ENCODE measurements around the gene EFNA4.

Gene EFNA4

GRCh38 chr1:155106862-155107261, 43.3 kb downstream of the EFNA4 start:
- Histone ChIP-seq H3K4ac (ENCODE audit: low read length) (no peak overlapping the region), H3K4me3 (ENCODE audit: low read length in 2 of 2) (no peak overlapping the region), H3K36me3 (replicated peaks in 1 of 2; ENCODE audit: control insufficient read depth in 2 of 2, insufficient read depth in 2 of 2, low read length in 2 of 2) (no peaks in the 10 kb centered on the region), H2BK15ac (ENCODE audit: low read length) (peak overlapping the region; percentile 43), H2AFZ (ENCODE audit: low read length) (no peak overlapping the region), H2BK5ac (ENCODE audit: low read length) (no peak overlapping the region), H3K27ac (replicated peaks; ENCODE audit: low read length) (no peak overlapping the region), H2BK12ac (ENCODE audit: low read length) (no peak overlapping the region), H2BK120ac (ENCODE audit: low read depth, low read length) (no peak overlapping the region), H3K23ac (ENCODE audit: low read depth, low read length, poor library complexity) (no peak overlapping the region), H3K4me2 (ENCODE audit: insufficient read depth, low read length, poor library complexity, severe bottlenecking) (no peak overlapping the region), H2AK5ac (ENCODE audit: low read depth, low read length) (no peak overlapping the region), H3K9me3 (replicated peaks in 1 of 2; ENCODE audit: control insufficient read depth in 2 of 2, insufficient read depth in 1 of 2, low read depth in 1 of 2, low read length in 2 of 2) (no peaks in the 10 kb centered on the region), H3K9ac (ENCODE audit: low read depth, low read length, poor library complexity) (no peak overlapping the region), H3K79me1 (ENCODE audit: low read depth, low read length) (no peaks in the 10 kb centered on the region), H3K18ac (ENCODE audit: low read length) (no peak overlapping the region), H3K14ac (ENCODE audit: low read length) (no peak overlapping the region), H4K8ac (ENCODE audit: low read depth, low read length) (no peak overlapping the region), H3K4me1 (ENCODE audit: control insufficient read depth in 2 of 2, insufficient read depth in 1 of 2, low read depth in 1 of 2, low read length in 2 of 2) (no peaks in the 10 kb centered on the region), H4K91ac (ENCODE audit: low read depth, low read length, poor library complexity) (no peak overlapping the region), H3K27me3 (ENCODE audit: control insufficient read depth in 3 of 3, insufficient read depth in 3 of 3, low read depth in 1 of 3, low read length in 3 of 3) (peaks cover 0 to 44% (median 0%) of the 10 kb centered on the region in 3 experiments)
- DNase-seq (ENCODE audit: low spot score): no peak
- WGBS, 2 donors (ENCODE audit: extremely low coverage in 2 of 2, insufficient read length in 2 of 2, insufficient replicate concordance in 1 of 2): no CpG with 5 or more reads among the region's 6 CpGs

GRCh38 chr1:155107309-155108264, 44.0 kb downstream of the EFNA4 start:
- H3K9ac ChIP-seq (ENCODE audit: low read depth, low read length, poor library complexity): no peak overlapping the region
- H3K4me2 ChIP-seq (ENCODE audit: insufficient read depth, low read length, poor library complexity, severe bottlenecking): no peak overlapping the region
- peaks cover 0 to 2% of the 10 kb centered on the region in 2 donors for H3K4me1 ChIP-seq (ENCODE audit: control insufficient read depth in 2 of 2, insufficient read depth in 1 of 2, low read depth in 1 of 2, low read length in 2 of 2)
- H3K4me3 ChIP-seq (ENCODE audit: low read length in 2 of 2): no peak overlapping the region
- H2BK12ac ChIP-seq (ENCODE audit: low read length): no peak overlapping the region
- H3K4ac ChIP-seq (ENCODE audit: low read length): no peak overlapping the region
- H4K91ac ChIP-seq (ENCODE audit: low read depth, low read length, poor library complexity): no peak overlapping the region
- no peak overlapping the region for H3K27ac ChIP-seq (replicated peaks; ENCODE audit: low read length)
- peak overlapping the region; percentile 43 for H2BK15ac ChIP-seq (ENCODE audit: low read length)
- H3K23ac ChIP-seq (ENCODE audit: low read depth, low read length, poor library complexity): no peak overlapping the region
- H2AFZ ChIP-seq (ENCODE audit: low read length): no peak overlapping the region
- no peak overlapping the region for H3K14ac ChIP-seq (ENCODE audit: low read length)
- no peak overlapping the region for H4K8ac ChIP-seq (ENCODE audit: low read depth, low read length)
- H3K27me3 ChIP-seq (ENCODE audit: control insufficient read depth in 3 of 3, insufficient read depth in 3 of 3, low read depth in 1 of 3, low read length in 3 of 3): peaks cover 0 to 47% (median 0%) of the 10 kb centered on the region in 3 experiments
- H3K18ac ChIP-seq (ENCODE audit: low read length): no peak overlapping the region
- no peaks in the 10 kb centered on the region for H3K36me3 ChIP-seq (replicated peaks in 1 of 2; ENCODE audit: control insufficient read depth in 2 of 2, insufficient read depth in 2 of 2, low read length in 2 of 2)
- H2AK5ac ChIP-seq (ENCODE audit: low read depth, low read length): no peak overlapping the region
- H3K9me3 ChIP-seq (replicated peaks in 1 of 2; ENCODE audit: control insufficient read depth in 2 of 2, insufficient read depth in 1 of 2, low read depth in 1 of 2, low read length in 2 of 2): no peaks in the 10 kb centered on the region
- WGBS, 2 donors (ENCODE audit: extremely low coverage in 2 of 2, insufficient read length in 2 of 2, insufficient replicate concordance in 1 of 2): no CpG with 5 or more reads among the region's 12 CpGs
- H3K79me1 ChIP-seq (ENCODE audit: low read depth, low read length): no peaks in the 10 kb centered on the region
- no peak for DNase-seq (ENCODE audit: low spot score)
- H2BK5ac ChIP-seq (ENCODE audit: low read length): no peak overlapping the region
- no peak overlapping the region for H2BK120ac ChIP-seq (ENCODE audit: low read depth, low read length)

GRCh38 chr1:155108296-155108695, 44.8 kb downstream of the EFNA4 start:
- no peak overlapping the region for H3K4me2 ChIP-seq (ENCODE audit: insufficient read depth, low read length, poor library complexity, severe bottlenecking)
- no peak overlapping the region for H3K23ac ChIP-seq (ENCODE audit: low read depth, low read length, poor library complexity)
- H4K8ac ChIP-seq (ENCODE audit: low read depth, low read length): no peak overlapping the region
- no peak for DNase-seq (ENCODE audit: low spot score)
- H3K27me3 ChIP-seq (ENCODE audit: control insufficient read depth in 3 of 3, insufficient read depth in 3 of 3, low read depth in 1 of 3, low read length in 3 of 3): peaks cover 0 to 46% (median 0%) of the 10 kb centered on the region in 3 experiments
- H2BK12ac ChIP-seq (ENCODE audit: low read length): no peak overlapping the region
- H3K14ac ChIP-seq (ENCODE audit: low read length): no peak overlapping the region
- H3K4ac ChIP-seq (ENCODE audit: low read length): no peak overlapping the region
- H3K4me3 ChIP-seq (ENCODE audit: low read length in 2 of 2): no peak overlapping the region
- no peak overlapping the region for H2BK120ac ChIP-seq (ENCODE audit: low read depth, low read length)
- no peak overlapping the region for H3K18ac ChIP-seq (ENCODE audit: low read length)
- H3K9ac ChIP-seq (ENCODE audit: low read depth, low read length, poor library complexity): no peak overlapping the region
- H3K4me1 ChIP-seq (ENCODE audit: control insufficient read depth in 2 of 2, insufficient read depth in 1 of 2, low read depth in 1 of 2, low read length in 2 of 2): peaks cover 0 to 2% of the 10 kb centered on the region in 2 donors
- H2BK5ac ChIP-seq (ENCODE audit: low read length): no peak overlapping the region
- no peak overlapping the region for H2AK5ac ChIP-seq (ENCODE audit: low read depth, low read length)
- no peaks in the 10 kb centered on the region for H3K79me1 ChIP-seq (ENCODE audit: low read depth, low read length)
- H4K91ac ChIP-seq (ENCODE audit: low read depth, low read length, poor library complexity): no peak overlapping the region
- WGBS, 2 donors (ENCODE audit: extremely low coverage in 2 of 2, insufficient read length in 2 of 2, insufficient replicate concordance in 1 of 2): no CpG with 5 or more reads among the region's 5 CpGs
- no peaks in the 10 kb centered on the region for H3K36me3 ChIP-seq (replicated peaks in 1 of 2; ENCODE audit: control insufficient read depth in 2 of 2, insufficient read depth in 2 of 2, low read length in 2 of 2)
- H2BK15ac ChIP-seq (ENCODE audit: low read length): no peak overlapping the region
- H3K9me3 ChIP-seq (replicated peaks in 1 of 2; ENCODE audit: control insufficient read depth in 2 of 2, insufficient read depth in 1 of 2, low read depth in 1 of 2, low read length in 2 of 2): no peaks in the 10 kb centered on the region
- H2AFZ ChIP-seq (ENCODE audit: low read length): no peak overlapping the region
- no peak overlapping the region for H3K27ac ChIP-seq (replicated peaks; ENCODE audit: low read length)

GRCh38 chr1:155110381-155110780, 46.8 kb downstream of the EFNA4 start:
- H3K27ac ChIP-seq (replicated peaks; ENCODE audit: low read length): no peak overlapping the region
- WGBS, 2 donors (ENCODE audit: extremely low coverage in 2 of 2, insufficient read length in 2 of 2, insufficient replicate concordance in 1 of 2): no CpG with 5 or more reads among the region's 8 CpGs
- H4K91ac ChIP-seq (ENCODE audit: low read depth, low read length, poor library complexity): no peak overlapping the region
- no peaks in the 10 kb centered on the region for H3K36me3 ChIP-seq (replicated peaks in 1 of 2; ENCODE audit: control insufficient read depth in 2 of 2, insufficient read depth in 2 of 2, low read length in 2 of 2)
- H3K4me3 ChIP-seq (ENCODE audit: low read length in 2 of 2): no peak overlapping the region
- H3K14ac ChIP-seq (ENCODE audit: low read length): no peak overlapping the region
- H2BK12ac ChIP-seq (ENCODE audit: low read length): no peak overlapping the region
- no peaks in the 10 kb centered on the region for H3K79me1 ChIP-seq (ENCODE audit: low read depth, low read length)
- H3K23ac ChIP-seq (ENCODE audit: low read depth, low read length, poor library complexity): no peak overlapping the region
- H3K4ac ChIP-seq (ENCODE audit: low read length): no peak overlapping the region
- H2AFZ ChIP-seq (ENCODE audit: low read length): no peak overlapping the region
- H3K18ac ChIP-seq (ENCODE audit: low read length): no peak overlapping the region
- no peak overlapping the region for H2BK120ac ChIP-seq (ENCODE audit: low read depth, low read length)
- no peaks in the 10 kb centered on the region for H3K9me3 ChIP-seq (replicated peaks in 1 of 2; ENCODE audit: control insufficient read depth in 2 of 2, insufficient read depth in 1 of 2, low read depth in 1 of 2, low read length in 2 of 2)
- H2BK15ac ChIP-seq (ENCODE audit: low read length): no peak overlapping the region
- no peak overlapping the region for H4K8ac ChIP-seq (ENCODE audit: low read depth, low read length)
- no peak for DNase-seq (ENCODE audit: low spot score)
- H2BK5ac ChIP-seq (ENCODE audit: low read length): no peak overlapping the region
- H3K4me1 ChIP-seq (ENCODE audit: control insufficient read depth in 2 of 2, insufficient read depth in 1 of 2, low read depth in 1 of 2, low read length in 2 of 2): peaks cover 0 to 2% of the 10 kb centered on the region in 2 donors
- H3K9ac ChIP-seq (ENCODE audit: low read depth, low read length, poor library complexity): no peak overlapping the region
- H2AK5ac ChIP-seq (ENCODE audit: low read depth, low read length): no peak overlapping the region
- H3K27me3 ChIP-seq (ENCODE audit: control insufficient read depth in 3 of 3, insufficient read depth in 3 of 3, low read depth in 1 of 3, low read length in 3 of 3): peaks cover 0 to 42% (median 2%) of the 10 kb centered on the region in 3 experiments
- H3K4me2 ChIP-seq (ENCODE audit: insufficient read depth, low read length, poor library complexity, severe bottlenecking): no peak overlapping the region
